ENCODE measurements around the gene ADGRG3. TPM values are rescaled to one million over a fixed set of nuclear protein-coding genes. Genes with fewer than 3 reads are reported as not detected.
"Not testable (repeated sequence)": the region's sequence is repeated elsewhere in the genome, so short reads cannot be mapped to it uniquely, and the experiment has no call there.

Gene ADGRG3
- total and polyA plus RNA-seq, 8 donors = 0.46 to 50.2 (median 1.7) TPM; not detected in 2

- WGBS, 5 donors = 46 to 60% (median 54%) methylated on average over 4 of the region's 4 CpGs
Measured at GRCh38 chr16:57670196-57670595, 2.1 kb downstream of the ADGRG3 start.

GRCh38 chr16:57671451-57671850, 3.3 kb downstream of the ADGRG3 start:
- H3K36me3 ChIP-seq; DNase-seq; H3K4me3 ChIP-seq; H3K27ac ChIP-seq; H3K9me3 ChIP-seq; H3K27me3 ChIP-seq; intact Hi-C loops (cut with DNase I; ENCODE audit: low total_unique reads); H3K4me1 ChIP-seq: not testable (repeated sequence)
- 67 to 78% (median 74%) methylated on average over 7 of the region's 7 CpGs for WGBS, 5 donors

More at GRCh38 chr16:57670196-57670595, 2.1 kb downstream of the ADGRG3 start:
- H3K27ac ChIP-seq = no peak overlapping the region
- DNase-seq = no peak
- no peaks in the 10 kb centered on the region for H3K9me3 ChIP-seq
- no peak for TF ChIP-seq POLR2AphosphoS5 (IDR thresholded peaks at IDR 0.05)
- no peak for TF ChIP-seq CTCF (IDR thresholded peaks at IDR 0.05)
- TF ChIP-seq POLR2A (IDR thresholded peaks at IDR 0.05) = no peak
- no peak for TF ChIP-seq EP300 (IDR thresholded peaks at IDR 0.05)
- H3K4me1 ChIP-seq = no peaks in the 10 kb centered on the region
- intact Hi-C loops (cut with DNase I; ENCODE audit: low total_unique reads) = no loop called here
- H3K27me3 ChIP-seq = peaks cover 0 to 9% (median 0%) of the 10 kb centered on the region in 3 donors
- peak overlapping the region in 1 of 4 donors; percentile 29 for H3K4me3 ChIP-seq
- H3K36me3 ChIP-seq = peaks cover 0 to 2% (median under 1%) of the 10 kb centered on the region in 4 donors

- 46 to 72% (median 59%) methylated on average over 3 of the region's 3 CpGs for WGBS, 5 donors
- TF ChIP-seq POLR2AphosphoS5 (IDR thresholded peaks at IDR 0.05) = no peak
- TF ChIP-seq POLR2A (IDR thresholded peaks at IDR 0.05) = no peak
- peaks cover 0 to 9% (median 0%) of the 10 kb centered on the region in 3 donors for H3K27me3 ChIP-seq
- H3K4me1 ChIP-seq = peaks cover 0 to 7% (median under 1%) of the 10 kb centered on the region in 4 donors
- no peaks in the 10 kb centered on the region for H3K9me3 ChIP-seq
- no peak overlapping the region for H3K27ac ChIP-seq
- DNase-seq = no peak
- no peak overlapping the region for H3K4me3 ChIP-seq
- intact Hi-C loops (cut with DNase I; ENCODE audit: low total_unique reads) = no loop called here
- H3K36me3 ChIP-seq = no peaks in the 10 kb centered on the region
Measured at GRCh38 chr16:57672416-57672815, 4.3 kb downstream of the ADGRG3 start.

DNA sequence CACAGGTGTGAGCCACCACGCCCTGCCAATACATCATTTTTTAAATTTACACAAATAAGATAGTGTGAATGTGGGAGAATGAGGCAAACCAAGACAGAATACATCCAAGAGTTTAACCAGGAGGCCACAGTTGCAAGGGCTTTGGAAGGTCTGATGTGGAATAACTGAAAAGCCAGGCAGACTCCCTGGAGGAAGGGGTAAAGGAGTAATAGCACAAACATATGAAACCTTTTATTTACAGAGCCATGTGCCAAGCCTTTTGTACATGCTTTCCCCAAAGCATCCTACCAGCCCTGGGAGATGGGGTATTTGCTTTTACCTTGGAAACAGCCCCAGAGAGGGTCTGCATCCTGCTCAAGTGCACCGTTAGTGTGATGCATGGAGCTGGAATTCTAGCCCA, 4.7 kb downstream of the ADGRG3 start:
- TF ChIP-seq CTCF (IDR thresholded peaks at IDR 0.05) (no peak), EP300 (IDR thresholded peaks at IDR 0.05) (no peak), POLR2AphosphoS5 (IDR thresholded peaks at IDR 0.05) (no peak), POLR2A (IDR thresholded peaks at IDR 0.05) (no peak)
- Histone ChIP-seq H3K27ac (no peak overlapping the region), H3K36me3 (no peaks in the 10 kb centered on the region), H3K9me3 (no peaks in the 10 kb centered on the region), H3K4me1 (peaks cover 0 to 11% (median 2%) of the 10 kb centered on the region in 4 donors), H3K27me3 (peaks cover 0 to 9% (median 0%) of the 10 kb centered on the region in 3 donors), H3K4me3 (no peak overlapping the region)
- intact Hi-C loops (cut with DNase I; ENCODE audit: low total_unique reads) = no loop called here
- DNase-seq = no peak
- WGBS, 5 donors = 79 to 92% (median 86%) methylated on average over 2 of the region's 2 CpGs

GRCh38 chr16:57675741-57676551, 7.8 kb downstream of the ADGRG3 start:
- intact Hi-C loops (cut with DNase I; ENCODE audit: low total_unique reads) = no loop called here
- no peak for TF ChIP-seq POLR2AphosphoS5 (IDR thresholded peaks at IDR 0.05)
- TF ChIP-seq POLR2A (IDR thresholded peaks at IDR 0.05) = no peak
- TF ChIP-seq EP300 (IDR thresholded peaks at IDR 0.05) = no peak
- no peak for TF ChIP-seq CTCF (IDR thresholded peaks at IDR 0.05)
- 56 to 63% (median 62%) methylated on average over 12 of the region's 12 CpGs for WGBS, 5 donors
- peak in 1 of 2 donors; percentile 41 for DNase-seq
- peaks cover 0 to 9% (median 0%) of the 10 kb centered on the region in 3 donors for H3K27me3 ChIP-seq
- H3K36me3 ChIP-seq = no peaks in the 10 kb centered on the region
- no peaks in the 10 kb centered on the region for H3K9me3 ChIP-seq
- peaks cover 0 to 17% (median 4%) of the 10 kb centered on the region in 4 donors for H3K4me1 ChIP-seq
- no peak overlapping the region for H3K4me3 ChIP-seq
- H3K27ac ChIP-seq = peak overlapping the region in 1 of 5 donors; percentile 4

Measured in stomach (tissue), 9 donors.